ENCODE results near the gene LIMA1.
"Not testable (repeated sequence)": the region's sequence is repeated elsewhere in the genome, so short reads cannot be mapped to it uniquely, and the experiment has no call there.

The LIMA1 gene

GRCh38 chr12:50148011-50148410 is 135.3 kb downstream of the LIMA1 start:
- in situ Hi-C loops (cut with MboI; ENCODE audit: low sequenced_read_pairs) = not testable (repeated sequence)

- in situ Hi-C loops (cut with MboI; ENCODE audit: low sequenced_read_pairs) = no loop called here
Measured at GRCh38 chr12:50147281-50147680, 136.0 kb downstream of the LIMA1 start.

- in situ Hi-C loops (cut with MboI; ENCODE audit: low sequenced_read_pairs) = no loop called here
Measured at GRCh38 chr12:50145439-50145838, 137.9 kb downstream of the LIMA1 start.

GRCh38 chr12:50142993-50143392 is 140.3 kb downstream of the LIMA1 start:
- in situ Hi-C loops (cut with MboI; ENCODE audit: low sequenced_read_pairs) = no loop called here

- in situ Hi-C loops (cut with MboI; ENCODE audit: low sequenced_read_pairs) = no loop called here
Measured at GRCh38 chr12:50132505-50133135, 150.7 kb downstream of the LIMA1 start.

- in situ Hi-C loops (cut with MboI; ENCODE audit: low sequenced_read_pairs) = no loop called here
Measured at GRCh38 chr12:50129290-50129689, 154.0 kb downstream of the LIMA1 start.

- in situ Hi-C loops (cut with MboI; ENCODE audit: low sequenced_read_pairs) = no loop called here
Measured at GRCh38 chr12:50127546-50127945, 155.8 kb downstream of the LIMA1 start.
